CD14-positive monocyte (primary cell): Measurements from ENCODE around the gene FNDC3A. TPM values are rescaled to one million over a fixed set of nuclear protein-coding genes. Genes with fewer than 3 reads are reported as not detected.
A peak's percentile ranks its signal among the peaks of the same experiment; 100 is the strongest.

ENCODE experiments used
- DNase-seq, 3 donors: peaks; one replicate each; pipeline ENCODE4 v3.0.0-alpha.2; 2011 to 2022
- H2AFZ ChIP-seq: 2 replicates; pipeline ENCODE4 v1.6.0; 2012; ENCODE audit warnings: mild to moderate bottlenecking, low read depth, low read length, inconsistent platforms; ENCODE audit not compliant: insufficient read depth, poor library complexity, severe bottlenecking
- H3K27ac ChIP-seq, 2 donors: 1 replicate in 1 of 2; 2 replicates in 1 of 2; pipeline ENCODE4 v1.5.1; 2012 to 2013; ENCODE audit warnings: low read length in 2 of 2, control low read depth in 1 of 2, inconsistent platforms in 1 of 2, low read depth in 1 of 2, mild to moderate bottlenecking in 1 of 2
- H3K27me3 ChIP-seq, 2 donors: one replicate each; pipeline versions ENCODE4 v1.6.0 to v1.6.1; 2011 to 2013; ENCODE audit warnings: low read length in 2 of 2; ENCODE audit not compliant: control insufficient read depth in 2 of 2, insufficient read depth in 2 of 2
- H3K36me3 ChIP-seq, 2 donors: replicated peaks in 1 of 2; 1 replicate in 1 of 2; 2 replicates in 1 of 2; pipeline versions ENCODE4 v1.5.1 to v1.6.1; 2012 to 2013; ENCODE audit warnings: low read length in 2 of 2, control low read depth in 1 of 2, inconsistent platforms in 1 of 2, mild to moderate bottlenecking in 1 of 2; ENCODE audit not compliant: insufficient read depth in 2 of 2, control insufficient read depth in 1 of 2
- H3K4me1 ChIP-seq, 2 donors: 1 replicate in 1 of 2; 2 replicates in 1 of 2; pipeline versions ENCODE4 v1.5.1 to v1.6.1; 2012 to 2013; ENCODE audit warnings: low read length in 2 of 2, control low read depth in 1 of 2, inconsistent platforms in 1 of 2, mild to moderate bottlenecking in 1 of 2, moderate library complexity in 1 of 2; ENCODE audit not compliant: insufficient read depth in 2 of 2, control insufficient read depth in 1 of 2
- H3K4me2 ChIP-seq: replicated peaks from 2 replicates; pipeline ENCODE3; 2012; ENCODE audit warnings: low read length, moderate library complexity, mild to moderate bottlenecking; ENCODE audit not compliant: poor library complexity, severe bottlenecking; ENCODE audit errors: extremely low read depth
- H3K4me3 ChIP-seq, 3 experiments: fragments of 200-600 bp in 1 of 3; sonication (generic) in 1 of 3; replicated peaks in 1 of 3; 1 replicate in 2 of 3; 2 replicates in 1 of 3; pipeline ENCODE4 v1.5.1; 2011 to 2013; ENCODE audit warnings: low read length in 3 of 3, mild to moderate bottlenecking in 3 of 3, control low read depth in 2 of 3, low read depth in 2 of 3, inconsistent platforms in 1 of 3, moderate library complexity in 1 of 3
- H3K79me2 ChIP-seq: 2 replicates; pipeline ENCODE4 v1.6.0; 2012; ENCODE audit warnings: mild to moderate bottlenecking, control low read depth, inconsistent platforms, low read length, moderate library complexity; ENCODE audit not compliant: insufficient read depth
- H3K9ac ChIP-seq: 2 replicates; pipeline ENCODE4 v1.6.0; 2017; ENCODE audit warnings: low read length, mild to moderate bottlenecking; ENCODE audit not compliant: insufficient read depth, poor library complexity, severe bottlenecking
- H3K9me3 ChIP-seq, 2 donors: replicated peaks in 1 of 2; 1 replicate in 1 of 2; 2 replicates in 1 of 2; pipeline versions ENCODE4 v1.5.1 to v1.6.1; 2012 to 2013; ENCODE audit warnings: low read length in 2 of 2, control low read depth in 1 of 2; ENCODE audit not compliant: control insufficient read depth in 1 of 2, insufficient read depth in 1 of 2
- H4K20me1 ChIP-seq: 2 replicates; pipeline ENCODE4 v1.6.0; 2012; ENCODE audit warnings: mild to moderate bottlenecking, low read length, control low read depth, moderate library complexity; ENCODE audit not compliant: insufficient read depth
- H3K27ac Mint-ChIP-seq, 7 donors: one replicate each; pipeline ENCODE4 v1.8.0; 2020; ENCODE audit warnings: mild to moderate bottlenecking in 7 of 7, mixed read lengths in 7 of 7, moderate library complexity in 6 of 7, inconsistent platforms in 2 of 7
- H3K27me3 Mint-ChIP-seq, 3 donors: one replicate each; pipeline ENCODE4 v1.8.0; 2021 to 2022; ENCODE audit warnings: low read depth in 3 of 3, mild to moderate bottlenecking in 3 of 3, mixed read lengths in 3 of 3, moderate library complexity in 3 of 3, inconsistent platforms in 1 of 3
- H3K36me3 Mint-ChIP-seq, 2 donors: one replicate each; pipeline ENCODE4 v1.8.0; 2020; ENCODE audit warnings: mixed read lengths in 2 of 2, inconsistent platforms in 1 of 2, mild to moderate bottlenecking in 1 of 2
- H3K4me1 Mint-ChIP-seq: one replicate; pipeline ENCODE4 v1.8.0; 2020; ENCODE audit warnings: mild to moderate bottlenecking, mixed read lengths
- H3K4me3 Mint-ChIP-seq, 2 donors: one replicate each; pipeline ENCODE4 v1.8.0; 2020; ENCODE audit warnings: mild to moderate bottlenecking in 2 of 2, mixed read lengths in 2 of 2, moderate library complexity in 1 of 2
- H3K9me3 Mint-ChIP-seq, 7 donors: one replicate each; pipeline ENCODE4 v1.8.0; 2020 to 2022; ENCODE audit warnings: mixed read lengths in 7 of 7, mild to moderate bottlenecking in 6 of 7, moderate library complexity in 6 of 7, inconsistent platforms in 2 of 7
- WGBS: methylation state at CpG from one replicate; pipeline ENCODE4 v1.1.5; 2013; ENCODE audit warnings: missing lambda C conversion rate; ENCODE audit not compliant: insufficient coverage; 5-methylcytosine and 5-hydroxymethylcytosine counted together
- intact Hi-C, 2 donors: fragments of 100-400 bp; cut with micrococcal nuclease; formaldehyde crosslinking; loops; one replicate each; pipeline versions ENCODE4 v1.15.0 to v1.15.1; 2023
- polyA plus RNA-seq, 3 donors: library from polyadenylated mRNA; depleted of rRNA in 1 of 3; unstranded in 2 of 3; stranded (reverse) in 1 of 3; fragments of 300-500 nt in 2 of 3; fragments of >200 nt in 1 of 3; fragmentation: Illumina TruSeq in 2 of 3; gene quantifications; 1 replicate in 2 of 3; 2 replicates in 1 of 3; pipeline ENCODE4 v1.2.3, GENCODE V29; 2012 to 2021
- TF ChIP-seq, protein P1 (sequence below): fragments of 200-600 bp; IDR thresholded peaks from one replicate; pipeline ENCODE4 v1.8.0; 2022; ENCODE audit warnings: antibody characterized with exemption, mild to moderate bottlenecking

The FNDC3A gene
- polyA plus RNA-seq, 3 donors = 8.3 to 27.0 (median 12.0) TPM

DNA sequence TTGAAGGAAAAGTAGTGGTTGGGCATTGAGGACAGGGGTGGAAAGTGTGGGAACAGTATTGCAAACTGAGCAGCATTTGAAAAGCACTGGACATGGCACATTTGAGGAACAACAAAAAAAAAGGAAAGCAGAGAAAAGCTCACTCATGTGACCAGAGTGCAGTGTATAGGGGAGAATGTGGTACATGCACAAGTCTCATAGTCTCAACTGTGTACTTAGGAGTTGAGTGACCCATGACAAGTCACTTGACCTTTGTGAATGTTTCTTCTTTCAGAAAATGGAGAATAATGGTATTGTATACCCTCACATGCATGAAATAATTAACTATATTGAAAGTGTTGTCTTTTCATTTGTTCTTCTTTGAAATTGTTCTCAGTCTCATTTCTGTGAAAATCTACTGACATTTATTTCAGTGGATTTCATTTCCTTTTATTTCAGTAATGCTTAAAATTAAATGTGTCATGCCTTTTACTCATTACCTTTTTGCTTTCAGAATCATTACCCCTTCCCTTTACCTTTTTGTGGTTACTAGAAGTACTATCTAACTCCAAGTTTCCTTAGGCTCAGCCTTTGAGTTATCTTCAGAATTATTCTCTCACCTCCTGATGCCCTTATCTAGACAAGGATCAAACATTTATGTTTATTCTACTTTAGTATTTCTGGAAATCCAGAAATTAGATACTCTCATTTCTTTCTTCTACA, 165.3 kb downstream of the FNDC3A start:
- no peak overlapping the region for H3K4me3 Mint-ChIP-seq
- peaks cover 74 to 88% of the 10 kb centered on the region in 2 donors for H3K36me3 ChIP-seq

GRCh38 chr13:49146950-49147355, 171.2 kb downstream of the FNDC3A start:
- Mint-ChIP-seq H3K4me1 (peaks cover 10% of the 10 kb centered on the region), H3K36me3 (peaks cover 59 to 77% of the 10 kb centered on the region in 2 donors), H3K4me3 (peak overlapping the region; percentile 28 to 60), H3K27ac (peak overlapping the region in 3 of 7 donors; percentile 20 to 83 (median 62)), H3K9me3 (peaks cover 0 to 21% (median 12%) of the 10 kb centered on the region in 7 donors), H3K27me3 (no peaks in the 10 kb centered on the region)
- intact Hi-C loops = no loop called here
- peak in 1 of 3 donors; percentile 6 for DNase-seq
- no peaks in the 10 kb centered on the region for H4K20me1 ChIP-seq
- peak overlapping the region in 1 of 2 donors; percentile 55 for H3K27ac ChIP-seq
- no peak overlapping the region for H3K9ac ChIP-seq
- WGBS = no CpG with 5 or more reads among the region's 2 CpGs
- no peak overlapping the region for H2AFZ ChIP-seq
- H3K9me3 ChIP-seq = peaks cover 0 to 6% of the 10 kb centered on the region in 2 donors
- H3K27me3 ChIP-seq = no peaks in the 10 kb centered on the region
- peak overlapping the region in 1 of 3 experiments; percentile 34 for H3K4me3 ChIP-seq
- peaks cover 33 to 80% of the 10 kb centered on the region in 2 donors for H3K36me3 ChIP-seq
- H3K4me2 ChIP-seq = peak overlapping the region; percentile 28
- peaks cover 6% of the 10 kb centered on the region for H3K79me2 ChIP-seq
- peaks cover 2 to 8% of the 10 kb centered on the region in 2 donors for H3K4me1 ChIP-seq
- TF ChIP-seq, protein P1, sequence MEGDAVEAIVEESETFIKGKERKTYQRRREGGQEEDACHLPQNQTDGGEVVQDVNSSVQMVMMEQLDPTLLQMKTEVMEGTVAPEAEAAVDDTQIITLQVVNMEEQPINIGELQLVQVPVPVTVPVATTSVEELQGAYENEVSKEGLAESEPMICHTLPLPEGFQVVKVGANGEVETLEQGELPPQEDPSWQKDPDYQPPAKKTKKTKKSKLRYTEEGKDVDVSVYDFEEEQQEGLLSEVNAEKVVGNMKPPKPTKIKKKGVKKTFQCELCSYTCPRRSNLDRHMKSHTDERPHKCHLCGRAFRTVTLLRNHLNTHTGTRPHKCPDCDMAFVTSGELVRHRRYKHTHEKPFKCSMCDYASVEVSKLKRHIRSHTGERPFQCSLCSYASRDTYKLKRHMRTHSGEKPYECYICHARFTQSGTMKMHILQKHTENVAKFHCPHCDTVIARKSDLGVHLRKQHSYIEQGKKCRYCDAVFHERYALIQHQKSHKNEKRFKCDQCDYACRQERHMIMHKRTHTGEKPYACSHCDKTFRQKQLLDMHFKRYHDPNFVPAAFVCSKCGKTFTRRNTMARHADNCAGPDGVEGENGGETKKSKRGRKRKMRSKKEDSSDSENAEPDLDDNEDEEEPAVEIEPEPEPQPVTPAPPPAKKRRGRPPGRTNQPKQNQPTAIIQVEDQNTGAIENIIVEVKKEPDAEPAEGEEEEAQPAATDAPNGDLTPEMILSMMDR = no peak

More for the DNA sequence above, 165.3 kb downstream of the FNDC3A start:
- no peak overlapping the region for H3K4me2 ChIP-seq
- H3K4me3 ChIP-seq = no peak overlapping the region
- H3K27ac ChIP-seq = peak overlapping the region in 1 of 2 donors; percentile 22
- H3K9me3 ChIP-seq = no peaks in the 10 kb centered on the region
- no peak overlapping the region for H3K9ac ChIP-seq
- H3K79me2 ChIP-seq = peaks cover 8% of the 10 kb centered on the region
- Mint-ChIP-seq H3K4me1 (peaks cover 4% of the 10 kb centered on the region), H3K27me3 (no peaks in the 10 kb centered on the region), H3K9me3 (no peaks in the 10 kb centered on the region), H3K27ac (peak overlapping the region in 1 of 7 donors; percentile 36), H3K36me3 (peaks cover 47 to 71% of the 10 kb centered on the region in 2 donors)
- no peak for DNase-seq
- no peaks in the 10 kb centered on the region for H3K27me3 ChIP-seq
- H4K20me1 ChIP-seq = no peaks in the 10 kb centered on the region
- no peaks in the 10 kb centered on the region for H3K4me1 ChIP-seq
- TF ChIP-seq, protein P1 = no peak
- intact Hi-C loops = no loop called here
- no peak overlapping the region for H2AFZ ChIP-seq
